Thymus (tissue), 11 donors: ENCODE results near the gene RIPK3. TPM values are rescaled to one million over a fixed set of nuclear protein-coding genes. Genes with fewer than 3 reads are reported as not detected.
A peak's percentile ranks its signal among the peaks of the same experiment; 100 is the strongest.

ENCODE experiments used
- DNase-seq, 9 donors: peaks; one replicate each; pipeline ENCODE4 v3.0.0-alpha.2; 2013; ENCODE audit warnings: low spot score in 9 of 9, low read depth in 6 of 9, missing footprints in 1 of 9
- H3K27ac ChIP-seq, 2 donors: one replicate each; pipeline ENCODE4 v1.5.1; 2013; ENCODE audit warnings: control low read depth in 1 of 2, low read depth in 1 of 2, low read length in 1 of 2, mild to moderate bottlenecking in 1 of 2, moderate library complexity in 1 of 2
- H3K27me3 ChIP-seq, 2 donors: one replicate each; pipeline ENCODE4 v1.5.1; 2013; ENCODE audit warnings: low read length in 1 of 2; ENCODE audit not compliant: control insufficient read depth in 2 of 2, insufficient read depth in 1 of 2
- H3K36me3 ChIP-seq, 2 donors: one replicate each; pipeline ENCODE4 v1.5.1; 2013; ENCODE audit warnings: low read length in 1 of 2, mild to moderate bottlenecking in 1 of 2, moderate library complexity in 1 of 2; ENCODE audit not compliant: control insufficient read depth in 2 of 2, insufficient read depth in 2 of 2
- H3K4me1 ChIP-seq, 2 donors: one replicate each; pipeline ENCODE4 v1.5.1; 2013; ENCODE audit warnings: low read length in 2 of 2; ENCODE audit not compliant: control insufficient read depth in 2 of 2, insufficient read depth in 2 of 2
- H3K4me3 ChIP-seq, 2 donors: one replicate each; pipeline ENCODE4 v1.5.1; 2013; ENCODE audit warnings: low read length in 2 of 2, control low read depth in 1 of 2, mild to moderate bottlenecking in 1 of 2
- H3K9me3 ChIP-seq, 2 donors: one replicate each; pipeline ENCODE4 v1.5.1; 2013; ENCODE audit warnings: low read length in 1 of 2, mild to moderate bottlenecking in 1 of 2; ENCODE audit not compliant: control insufficient read depth in 2 of 2, insufficient read depth in 1 of 2
- WGBS: extraction: QIAGEN DNeasy Blood & Tissue Kit; methylation state at CpG from one replicate; pipeline ENCODE4 v1.1.7; 2013; 5-methylcytosine and 5-hydroxymethylcytosine counted together
- polyA plus RNA-seq: library from polyadenylated mRNA; stranded (reverse); fragments of 200-250 nt; gene quantifications from one replicate; pipeline ENCODE4 v1.2.3, GENCODE V29; 2013
- total RNA-seq: library from RNA; stranded (reverse); fragments of 120-200 nt; gene quantifications from one replicate; pipeline ENCODE4 v1.2.4, GENCODE V29; 2013
- donor health status: healthy.

Gene RIPK3
- total and polyA plus RNA-seq, 2 donors = 10.9 to 15.2 TPM

DNA sequence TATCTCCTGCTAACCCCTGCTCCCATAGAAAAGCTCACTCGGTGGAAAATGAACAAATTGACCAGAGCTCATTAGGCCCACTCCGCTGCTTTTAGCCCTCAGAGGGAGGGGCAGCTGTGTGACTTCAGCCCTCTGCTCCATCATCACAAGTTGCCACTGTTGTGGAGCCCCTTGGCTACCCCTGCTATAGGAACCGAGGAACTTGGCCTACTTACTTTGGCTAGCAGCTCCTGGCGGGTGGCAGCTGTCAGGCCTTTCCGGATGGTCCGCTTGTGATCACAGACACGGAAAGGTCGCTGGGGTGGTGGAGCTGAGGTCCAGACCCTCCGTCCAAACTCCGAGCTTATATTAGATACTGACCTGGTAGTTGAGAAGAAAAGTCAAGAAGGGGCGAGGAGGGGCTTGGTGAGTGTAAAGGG is 32.6 kb downstream of the RIPK3 start:
- no peak for DNase-seq
- no peaks in the 10 kb centered on the region for H3K9me3 ChIP-seq
- peaks cover 56 to 67% of the 10 kb centered on the region in 2 donors for H3K36me3 ChIP-seq
- 88% methylated on average over 11 of the region's 11 CpGs for WGBS
- no peak overlapping the region for H3K27ac ChIP-seq
- no peak overlapping the region for H3K4me3 ChIP-seq
- H3K4me1 ChIP-seq = peaks cover 9 to 39% of the 10 kb centered on the region in 2 donors
- peaks cover 0 to 5% of the 10 kb centered on the region in 2 donors for H3K27me3 ChIP-seq

DNA sequence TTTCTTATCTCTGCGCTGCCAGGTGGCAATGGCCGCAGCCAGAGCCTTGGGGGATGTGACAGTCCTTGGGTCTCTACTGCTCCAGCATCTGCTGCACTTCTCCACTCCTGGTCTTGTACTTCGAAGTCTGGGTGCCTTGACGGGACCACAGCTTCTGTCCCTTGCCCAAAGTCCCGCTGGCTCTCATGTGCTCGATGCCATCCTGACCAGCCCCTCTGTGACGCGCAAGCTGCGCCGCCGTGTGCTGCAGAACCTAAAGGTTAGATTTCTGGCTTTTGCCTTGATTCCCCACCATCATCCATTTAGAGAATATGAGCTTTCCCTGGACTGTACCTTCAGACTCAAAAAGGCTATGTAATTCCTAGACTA is 35.8 kb downstream of the RIPK3 start:
- Histone ChIP-seq H3K36me3 (peaks cover 64 to 78% of the 10 kb centered on the region in 2 donors), H3K4me3 (no peak overlapping the region), H3K27ac (no peak overlapping the region), H3K9me3 (no peaks in the 10 kb centered on the region), H3K27me3 (no peaks in the 10 kb centered on the region), H3K4me1 (peaks cover 8 to 29% of the 10 kb centered on the region in 2 donors)
- no peak for DNase-seq
- WGBS = 98% methylated on average over 11 of the region's 11 CpGs

DNA sequence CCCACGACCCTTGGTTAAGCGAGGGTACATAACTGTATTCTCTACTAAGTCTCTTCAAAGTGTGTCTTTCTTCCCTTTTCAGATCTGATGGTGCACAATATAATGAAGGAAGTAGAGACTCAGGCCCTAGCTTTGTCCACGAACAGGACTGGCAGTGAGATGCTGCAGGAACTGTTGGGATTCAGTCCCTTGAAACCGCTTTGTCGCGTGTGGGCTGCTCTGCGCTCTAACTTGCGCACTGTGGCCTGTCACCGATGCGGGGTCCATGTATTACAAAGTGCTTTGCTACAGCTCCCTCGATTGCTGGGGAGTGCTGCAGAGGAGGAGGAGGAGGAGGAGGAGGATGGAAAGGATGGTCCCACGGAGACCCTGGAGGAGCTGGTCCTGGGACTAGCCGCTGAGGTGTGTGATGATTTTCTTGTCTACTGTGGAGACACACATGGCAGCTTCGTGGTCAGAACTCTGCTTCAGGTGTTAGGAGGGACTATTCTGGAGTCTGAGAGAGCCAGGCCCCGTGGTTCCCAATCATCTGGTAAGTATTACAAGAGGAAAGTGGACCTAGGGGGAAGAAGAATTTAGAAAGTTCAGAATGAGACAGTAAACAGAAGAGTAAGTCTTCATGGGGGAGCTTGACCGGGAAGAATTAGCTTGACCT is 39.3 kb downstream of the RIPK3 start:
- DNase-seq = no peak
- 40% methylated on average over 16 of the region's 16 CpGs for WGBS
- Histone ChIP-seq H3K27me3 (no peaks in the 10 kb centered on the region), H3K4me1 (peaks cover 14 to 32% of the 10 kb centered on the region in 2 donors), H3K36me3 (peaks cover 49 to 55% of the 10 kb centered on the region in 2 donors), H3K9me3 (no peaks in the 10 kb centered on the region), H3K4me3 (peak overlapping the region; percentile 85 to 89), H3K27ac (peak overlapping the region; percentile 62 to 83)

DNA sequence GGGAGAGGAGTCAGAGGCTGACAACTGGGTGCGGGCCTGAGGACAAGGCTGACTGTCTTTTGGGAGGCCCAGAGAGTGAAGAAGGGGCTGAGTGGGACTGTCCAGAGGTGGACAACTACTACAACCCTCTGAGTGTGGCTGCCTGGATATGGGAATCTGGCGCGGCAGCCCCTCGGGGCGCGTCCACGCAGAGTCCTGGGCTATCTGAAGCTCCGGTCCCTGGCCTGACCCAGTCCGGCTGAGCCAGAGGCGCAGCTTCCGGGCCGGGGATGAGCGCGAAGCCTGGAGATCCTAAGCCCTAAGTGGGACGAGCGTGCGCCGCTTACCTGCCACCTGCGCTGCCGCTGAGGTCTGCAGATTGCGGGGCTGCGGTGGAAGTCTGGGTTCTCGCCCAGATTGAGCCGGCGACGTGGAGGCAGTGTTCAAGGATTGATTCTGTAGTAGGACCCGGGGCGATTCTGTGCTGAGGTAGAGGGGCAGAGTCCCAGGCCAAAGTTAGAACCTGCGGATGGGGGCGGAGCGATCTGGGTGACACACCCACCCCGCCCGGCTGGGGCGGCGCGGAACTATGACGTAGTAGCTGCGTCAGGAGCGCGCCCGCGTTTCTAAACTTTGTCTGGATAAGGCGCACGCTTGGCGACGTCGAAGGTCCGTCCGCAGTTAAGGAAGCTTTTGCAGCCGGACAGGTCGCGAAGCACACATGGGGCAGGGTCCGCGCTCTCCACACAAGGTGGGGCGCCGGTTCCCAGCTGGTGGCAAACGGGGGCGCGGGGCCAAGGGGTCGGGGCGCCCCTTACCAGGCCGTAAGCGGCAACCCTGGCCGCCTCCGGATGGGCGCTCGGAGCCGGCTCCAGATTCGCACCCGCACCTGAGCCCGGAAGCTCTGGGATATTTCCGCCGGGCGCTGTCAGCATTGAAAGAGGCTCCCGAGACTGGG is 40.3 kb downstream of the RIPK3 start, which contains the start of the genes DHRS1 and NOP9:
Gene DHRS1 (minus strand): TSS at position 526 of the 937 bp plus-strand sequence. CDS start 674 bp downstream, outside the sequence.
Gene NOP9 (plus strand): TSS at position 596 of the 937 bp plus-strand sequence. CDS start 105 bp downstream, at position 701.
- Histone ChIP-seq H3K4me3 (peak within 1 kb of the TSS; percentile 85 to 89), H3K36me3 (peaks cover 40 to 48% of the 10 kb centered on the region in 2 donors), H3K9me3 (no peaks in the 10 kb centered on the region), H3K27me3 (no peaks in the 10 kb centered on the region), H3K27ac (peak within 1 kb of the TSS; percentile 77 to 90), H3K4me1 (peaks cover 14 to 32% of the 10 kb centered on the region in 2 donors)
- under 1% methylated on average over 75 of the region's 75 CpGs for WGBS
- peak; percentile 81 to 95 (median 90) for DNase-seq

DNA sequence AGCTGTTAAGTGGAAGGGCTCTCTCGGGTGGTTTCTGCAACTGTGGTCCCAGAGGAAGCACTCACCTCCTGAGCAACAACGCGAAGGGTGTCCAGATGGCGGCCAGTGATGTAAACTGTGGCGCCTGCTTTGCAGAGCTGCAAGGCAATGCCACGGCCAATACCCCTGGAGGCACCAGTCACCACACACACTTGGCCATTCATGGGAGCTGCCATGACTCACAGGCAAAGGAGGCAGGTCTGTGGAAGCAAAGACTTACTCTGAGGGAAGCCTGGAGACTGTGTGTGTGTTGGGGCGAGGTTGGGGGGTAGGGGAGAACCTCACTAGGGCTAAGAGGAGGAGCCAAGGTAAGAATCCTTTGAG is 40.9 kb downstream of the RIPK3 start:
- peaks cover 34 to 42% of the 10 kb centered on the region in 2 donors for H3K36me3 ChIP-seq
- 72% methylated on average over 7 of the region's 7 CpGs for WGBS
- peaks cover 14 to 32% of the 10 kb centered on the region in 2 donors for H3K4me1 ChIP-seq
- H3K27ac ChIP-seq = peak overlapping the region; percentile 77 to 90
- no peaks in the 10 kb centered on the region for H3K9me3 ChIP-seq
- peak overlapping the region; percentile 85 to 89 for H3K4me3 ChIP-seq
- H3K27me3 ChIP-seq = no peaks in the 10 kb centered on the region
- no peak for DNase-seq

DNA sequence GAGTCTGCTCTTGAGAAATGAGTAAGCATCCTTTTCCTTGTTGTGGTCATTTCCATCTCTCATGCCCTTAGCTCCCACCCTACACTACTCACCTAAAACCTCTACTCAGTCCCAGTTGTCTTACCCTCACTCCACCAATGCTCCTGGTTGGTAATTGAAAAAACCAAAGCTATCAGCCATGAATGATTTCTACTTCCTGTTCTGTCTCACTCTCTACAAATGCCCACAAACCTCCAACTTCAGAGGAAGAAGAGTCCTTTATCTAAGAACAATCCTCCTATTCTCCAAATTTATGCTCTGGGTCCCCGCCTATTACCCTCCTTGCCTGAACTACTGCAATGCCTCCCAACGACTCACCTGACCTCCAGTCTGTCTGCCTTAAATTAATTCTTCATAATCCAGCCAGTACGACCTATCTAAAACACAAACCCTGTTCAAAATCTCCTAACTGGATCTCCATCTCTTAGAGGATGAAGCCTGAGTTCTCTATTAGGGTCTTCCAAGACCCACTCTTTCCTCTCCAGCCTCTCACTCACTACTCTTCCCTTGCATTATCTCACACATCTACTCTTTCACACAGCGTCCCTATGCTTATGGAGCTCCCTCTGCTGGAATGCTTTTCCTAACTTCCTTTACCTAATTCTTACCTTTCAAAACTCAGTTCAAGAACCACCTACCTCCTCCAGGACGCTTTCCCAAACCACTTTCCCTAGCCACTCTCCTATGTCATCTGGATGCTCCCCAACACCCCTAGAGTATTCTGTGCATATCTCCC is 42.4 kb downstream of the RIPK3 start:
- WGBS = 58% methylated on average over 5 of the region's 5 CpGs
- no peaks in the 10 kb centered on the region for H3K27me3 ChIP-seq
- peaks cover 14 to 32% of the 10 kb centered on the region in 2 donors for H3K4me1 ChIP-seq
- peak in 1 of 9 donors; percentile 42 for DNase-seq
- no peak overlapping the region for H3K4me3 ChIP-seq
- H3K36me3 ChIP-seq = peaks cover 23 to 32% of the 10 kb centered on the region in 2 donors
- peak overlapping the region in 1 of 2 donors; percentile 40 for H3K27ac ChIP-seq
- no peaks in the 10 kb centered on the region for H3K9me3 ChIP-seq

DNA sequence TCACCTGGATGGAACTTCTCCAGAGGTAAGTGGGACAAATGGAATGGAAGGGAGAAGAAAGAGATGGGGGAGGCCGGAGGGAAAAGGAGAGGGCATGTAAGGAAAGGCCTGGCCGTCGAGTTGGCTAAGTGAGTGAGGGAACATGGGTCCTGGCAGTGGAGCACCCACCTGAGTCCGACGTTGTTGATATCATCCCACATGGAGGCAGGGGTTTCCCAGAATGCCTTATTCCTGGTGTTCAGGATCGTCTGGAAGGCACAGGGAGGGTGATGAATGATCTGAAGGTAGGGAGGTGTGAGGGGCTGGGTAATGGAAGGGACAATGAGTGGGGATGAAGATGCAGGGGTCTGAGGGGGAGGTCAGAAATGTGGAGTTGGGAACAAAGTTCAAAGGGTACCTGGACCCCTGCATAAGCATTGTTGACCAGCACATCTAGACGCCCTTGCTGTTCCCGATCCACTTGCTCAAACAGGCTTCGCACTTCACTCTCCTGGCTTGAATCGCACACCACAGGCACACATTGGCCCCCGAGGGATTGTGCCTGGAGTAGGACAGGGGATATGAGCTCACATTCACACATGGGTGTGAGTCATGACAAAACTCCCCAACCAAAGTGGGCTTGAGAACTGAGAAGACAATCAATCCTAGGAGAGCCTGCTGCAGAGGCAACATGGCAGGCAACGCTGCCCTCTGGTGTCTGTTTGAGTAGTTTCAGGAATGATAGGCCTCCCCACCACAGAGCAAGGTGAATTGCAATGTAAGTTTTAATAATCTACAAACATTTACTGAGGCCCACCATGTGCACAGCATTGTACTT is 43.2 kb downstream of the RIPK3 start:
- no peaks in the 10 kb centered on the region for H3K9me3 ChIP-seq
- H3K4me1 ChIP-seq = peaks cover 14 to 32% of the 10 kb centered on the region in 2 donors
- DNase-seq = peak in 8 of 9 donors; percentile 36 to 83 (median 68)
- no peaks in the 10 kb centered on the region for H3K27me3 ChIP-seq
- H3K27ac ChIP-seq = peak overlapping the region in 1 of 2 donors; percentile 40
- peaks cover 20 to 31% of the 10 kb centered on the region in 2 donors for H3K36me3 ChIP-seq
- WGBS = 79% methylated on average over 12 of the region's 12 CpGs
- no peak overlapping the region for H3K4me3 ChIP-seq

DNA sequence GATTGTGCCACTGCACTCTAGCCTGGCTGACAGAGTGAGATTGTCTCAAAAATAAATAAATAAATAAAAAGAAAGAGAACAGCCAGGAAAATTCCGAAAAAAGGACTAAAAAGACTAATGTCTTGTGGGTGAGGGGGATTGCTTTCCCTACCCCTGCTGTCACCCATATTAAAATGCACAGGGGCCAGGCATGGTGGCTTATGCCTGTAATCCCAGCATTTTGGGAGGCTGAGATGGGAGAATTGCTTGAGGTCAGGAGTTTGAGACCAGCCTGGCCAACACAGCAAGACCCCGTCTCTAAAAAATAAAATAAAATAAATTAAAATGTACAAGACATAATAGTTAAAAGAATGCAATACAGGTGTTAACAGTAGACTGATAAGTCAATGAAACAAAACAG is 46.3 kb downstream of the RIPK3 start:
- WGBS = 94% methylated on average over 2 of the region's 2 CpGs
- Histone ChIP-seq H3K36me3 (peaks cover 34 to 49% of the 10 kb centered on the region in 2 donors), H3K4me3 (no peak overlapping the region), H3K27me3 (no peaks in the 10 kb centered on the region), H3K4me1 (peaks cover 3 to 13% of the 10 kb centered on the region in 2 donors), H3K27ac (no peak overlapping the region), H3K9me3 (no peaks in the 10 kb centered on the region)
- DNase-seq = no peak
